GM18861 (cell line): ENCODE results near the gene ITGB5.

Source experiments
- ATAC-seq: cut with Tn5 transposase; IDR thresholded peaks from one replicate; pipeline ENCODE4 v1.9.1; 2021; ENCODE audit not compliant: unreplicated experiment

ITGB5 gene

GRCh38 chr3:124862006-124862405, 25.2 kb downstream of the ITGB5 start:
- no peak for ATAC-seq

- ATAC-seq, result no peak
Observed at GRCh38 chr3:124861041-124861440, 26.1 kb downstream of the ITGB5 start.

- ATAC-seq, result no peak
Observed at GRCh38 chr3:124860599-124860998, 26.6 kb downstream of the ITGB5 start.

GRCh38 chr3:124859025-124859424, 28.1 kb downstream of the ITGB5 start:
- ATAC-seq, result no peak

- no peak for ATAC-seq
Observed at GRCh38 chr3:124858275-124858674, 28.9 kb downstream of the ITGB5 start.

DNA sequence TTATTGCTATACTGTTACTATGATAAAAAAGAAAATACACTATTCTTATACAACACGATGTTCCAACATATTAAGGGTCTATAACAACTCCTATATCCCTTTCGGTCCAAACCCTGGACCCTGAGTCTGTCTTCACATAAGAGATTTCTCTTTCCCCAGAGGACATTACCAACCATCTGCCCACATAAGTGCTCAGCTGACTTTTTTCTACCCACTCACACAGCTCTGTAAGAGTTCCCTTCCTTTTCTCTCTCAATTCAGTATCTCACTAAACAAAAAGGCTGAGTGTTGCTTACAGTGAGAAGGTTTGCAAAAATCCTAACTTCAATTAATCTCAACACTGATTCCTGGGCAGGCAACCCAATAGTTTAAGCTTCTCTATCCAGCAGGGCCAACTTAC, 30.5 kb downstream of the ITGB5 start:
- ATAC-seq, result no peak

DNA sequence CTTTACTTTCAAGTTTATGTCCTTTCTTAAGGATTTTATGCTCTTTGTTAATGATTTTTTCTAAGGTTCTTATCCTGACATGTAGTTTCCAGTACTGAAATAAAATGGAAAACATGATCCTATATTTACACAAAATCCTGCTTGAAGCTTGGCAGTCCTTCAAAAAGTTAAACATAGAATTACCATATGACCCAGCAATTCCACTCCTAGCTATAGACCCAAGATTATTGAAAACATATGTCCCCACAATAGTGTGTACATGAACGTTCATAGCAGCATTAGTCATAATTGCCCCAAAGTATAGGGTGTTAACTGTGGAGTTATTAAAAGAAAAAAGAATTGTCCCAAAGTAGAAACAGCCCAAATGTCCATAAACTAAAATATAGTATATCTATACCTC, 33.2 kb downstream of the ITGB5 start:
- ATAC-seq, result no peak

GRCh38 chr3:124853446-124853845, 33.7 kb downstream of the ITGB5 start:
- ATAC-seq, result no peak

DNA sequence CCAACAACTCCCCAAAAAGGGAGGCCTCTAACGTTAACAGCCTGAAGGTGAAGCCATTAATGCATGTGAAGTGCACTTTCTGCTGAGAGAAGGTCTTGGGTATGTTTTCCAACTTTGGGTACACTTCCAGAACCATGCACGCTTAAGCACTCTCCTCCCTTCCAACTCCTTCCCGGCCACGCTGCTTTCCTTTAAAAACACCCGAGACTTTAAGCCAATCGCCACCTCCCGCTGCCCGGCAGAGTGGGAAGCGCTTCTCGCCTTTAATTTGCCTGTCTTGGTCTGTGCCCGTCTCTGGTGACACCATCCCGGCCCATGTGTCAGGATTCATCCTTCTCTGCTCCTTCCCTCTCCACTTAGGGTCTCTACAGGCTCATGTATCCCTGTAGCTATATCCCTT, 35.3 kb downstream of the ITGB5 start:
- no peak for ATAC-seq

DNA sequence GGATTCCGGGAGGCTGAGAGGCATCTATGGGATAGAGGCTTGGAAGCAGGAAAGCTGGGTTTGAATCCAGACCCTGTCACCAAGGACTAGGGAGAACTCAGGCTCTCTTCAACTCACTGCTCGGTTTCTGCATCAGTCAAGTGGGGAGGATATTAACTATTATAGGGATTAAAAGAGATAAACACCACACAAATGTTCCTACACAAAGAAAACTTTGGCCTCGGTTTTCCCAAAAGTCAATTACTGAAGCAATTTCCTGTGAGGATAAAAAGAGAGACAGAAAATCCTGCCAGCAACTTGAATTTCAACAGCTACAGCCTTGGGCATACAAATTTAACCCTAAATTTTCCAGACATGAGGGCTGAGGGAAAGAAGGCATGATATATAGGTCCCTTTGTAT, 36.0 kb downstream of the ITGB5 start:
- ATAC-seq, result no peak

DNA sequence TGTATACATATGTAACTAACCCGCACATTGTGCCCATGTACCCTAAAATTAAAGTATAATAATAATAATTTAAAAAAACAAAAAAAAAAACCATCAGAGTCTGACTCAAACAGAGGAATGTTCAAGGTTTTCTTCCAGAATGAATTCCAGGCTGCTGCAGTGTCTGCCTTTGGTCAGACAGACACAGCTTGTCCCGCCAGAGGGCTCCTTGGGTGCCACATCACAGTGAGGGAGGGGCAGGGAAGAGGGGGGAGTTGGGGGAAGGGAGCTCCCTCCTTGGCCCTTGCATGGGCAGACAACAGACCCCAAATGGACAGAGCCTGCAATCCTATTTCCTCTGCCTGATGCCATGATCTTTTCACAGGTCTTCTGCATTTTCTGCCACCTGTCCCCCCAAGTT, 36.5 kb downstream of the ITGB5 start:
- ATAC-seq, result no peak

DNA sequence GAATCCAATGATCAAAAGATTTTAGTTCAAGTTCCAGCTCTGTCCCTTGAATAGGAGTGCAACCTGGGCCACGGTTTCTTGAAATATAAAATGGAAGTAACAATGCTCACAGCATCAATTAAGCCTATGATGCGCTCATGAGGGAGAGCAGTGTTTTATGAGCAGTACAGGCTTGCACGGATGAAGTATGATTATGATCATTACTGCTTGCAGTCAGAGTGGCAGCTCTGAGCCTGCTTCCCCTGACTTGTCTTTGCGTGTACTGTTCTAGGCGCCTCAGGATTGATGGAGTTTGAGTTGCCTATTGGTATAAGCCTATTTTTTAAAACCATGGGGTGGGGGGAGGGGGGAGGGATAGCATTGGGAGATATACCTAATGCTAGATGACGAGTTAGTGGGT, 37.0 kb downstream of the ITGB5 start:
- no peak for ATAC-seq

DNA sequence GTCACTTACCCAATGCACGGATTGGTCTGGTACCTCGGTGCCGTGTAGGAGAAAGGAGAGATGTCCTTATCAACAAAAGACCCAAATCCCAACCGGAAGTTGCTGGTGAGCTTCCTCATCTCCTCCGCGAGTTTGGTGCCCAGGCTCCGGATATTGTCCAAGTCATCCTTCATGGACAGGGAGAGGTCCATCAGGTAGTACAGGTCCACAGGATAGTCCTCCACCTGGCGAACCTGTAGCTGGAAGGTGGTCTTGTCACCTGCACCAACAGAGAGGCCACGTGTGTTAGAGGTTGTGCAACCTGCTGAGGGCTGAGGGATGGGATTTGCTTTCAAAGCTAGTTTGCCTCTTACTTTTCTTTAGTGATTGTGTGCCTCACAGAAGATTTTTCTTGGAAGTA, 38.9 kb downstream of the ITGB5 start:
- ATAC-seq, result no peak

GRCh38 chr3:124847863-124848262, 39.3 kb downstream of the ITGB5 start:
- ATAC-seq, result no peak

GRCh38 chr3:124847051-124847450, 40.1 kb downstream of the ITGB5 start:
- no peak for ATAC-seq

DNA sequence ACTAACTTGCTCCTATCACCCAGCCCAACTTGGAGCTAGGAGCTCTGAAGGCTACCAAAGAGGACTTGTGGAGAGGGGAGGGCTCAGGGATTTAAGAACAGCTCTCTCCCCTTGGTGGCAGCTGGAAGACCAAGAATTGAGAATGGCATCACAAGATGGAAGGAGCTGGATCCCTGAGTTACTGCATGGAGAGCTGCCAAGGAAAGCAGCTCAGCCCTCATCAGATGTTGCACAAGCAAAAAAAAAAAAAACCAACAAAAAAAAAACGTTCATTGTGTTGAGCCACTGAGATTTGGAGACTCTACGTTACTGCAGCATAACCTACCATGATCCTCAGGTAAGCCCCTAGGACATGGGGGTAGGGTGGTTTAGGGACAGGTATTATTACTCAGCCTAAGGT, 41.0 kb downstream of the ITGB5 start:
- no peak for ATAC-seq

- ATAC-seq, result no peak
Observed at GRCh38 chr3:124845406-124845805, 41.8 kb downstream of the ITGB5 start.

DNA sequence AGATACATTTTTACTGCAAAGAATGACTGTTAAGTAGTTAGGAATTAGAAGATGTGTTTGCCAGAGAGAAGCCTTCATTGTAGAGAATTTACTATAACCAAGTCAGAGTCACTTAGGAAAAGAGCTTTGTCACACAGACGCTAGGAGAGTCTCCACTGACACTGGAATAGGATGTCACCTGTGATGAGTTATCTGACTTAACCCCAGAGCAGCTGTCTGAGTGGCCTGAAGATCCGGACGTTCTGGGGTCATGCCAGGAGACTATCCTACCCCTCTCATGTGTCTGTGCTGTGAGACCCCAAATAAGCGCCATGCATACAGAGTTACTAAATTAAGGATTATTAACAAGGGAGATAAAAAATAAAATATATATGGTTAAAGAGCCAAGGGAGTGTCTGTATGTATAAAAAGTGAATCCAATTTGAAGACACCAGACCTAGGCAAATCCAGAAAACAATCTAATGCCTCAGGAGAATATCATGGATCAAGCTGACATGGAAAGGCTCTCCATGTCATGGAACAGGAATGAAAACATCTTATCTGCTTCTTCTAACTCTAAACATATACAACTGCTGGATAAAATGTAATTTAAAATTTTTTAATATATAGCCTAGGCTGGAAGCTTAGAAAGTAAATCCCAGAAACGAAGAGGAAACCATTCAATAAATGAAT, 43.5 kb downstream of the ITGB5 start:
- ATAC-seq, result no peak

DNA sequence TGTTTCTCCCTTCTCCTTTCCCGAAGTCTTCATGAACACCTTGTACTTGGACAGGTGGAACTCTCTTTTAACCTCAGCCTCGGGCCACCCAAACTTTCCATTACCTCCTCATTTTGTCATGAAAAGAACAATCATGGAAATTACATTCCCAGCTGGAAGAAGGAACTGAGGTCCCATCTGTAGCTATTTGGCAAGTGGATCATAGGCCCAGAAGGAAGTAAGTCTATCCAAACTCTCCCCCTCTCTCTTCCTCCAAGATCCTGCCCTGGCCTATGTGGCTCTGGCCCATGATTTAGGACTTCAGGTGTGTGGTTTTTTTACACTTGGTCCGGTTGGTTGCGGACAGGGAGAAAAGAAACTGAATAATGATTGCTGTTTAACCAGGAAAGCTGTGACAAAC, 44.1 kb downstream of the ITGB5 start:
- no peak for ATAC-seq

- ATAC-seq, result no peak
Observed at GRCh38 chr3:124841517-124841916, 45.6 kb downstream of the ITGB5 start.

- no peak for ATAC-seq
Observed at GRCh38 chr3:124840331-124840730, 46.8 kb downstream of the ITGB5 start.

DNA sequence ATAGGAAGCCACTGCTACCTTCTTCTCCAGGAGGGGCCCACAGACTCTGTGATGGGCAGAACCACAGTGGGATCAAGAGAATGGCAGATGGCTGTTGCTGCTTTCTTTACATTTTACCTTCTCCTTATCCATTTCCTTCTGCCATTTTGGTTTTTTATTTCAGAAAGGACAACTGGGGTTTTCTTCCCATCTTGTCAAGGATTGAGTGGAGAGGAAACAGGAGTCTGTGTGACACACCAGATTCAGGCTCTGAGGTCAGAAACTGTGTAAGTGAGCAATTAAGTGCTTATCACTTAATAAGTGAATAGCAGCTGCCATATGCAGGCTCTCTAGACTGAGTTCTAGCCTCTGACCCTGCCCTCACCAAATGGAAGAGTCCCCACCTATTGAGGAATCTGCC, 47.3 kb downstream of the ITGB5 start:
- no peak for ATAC-seq

DNA sequence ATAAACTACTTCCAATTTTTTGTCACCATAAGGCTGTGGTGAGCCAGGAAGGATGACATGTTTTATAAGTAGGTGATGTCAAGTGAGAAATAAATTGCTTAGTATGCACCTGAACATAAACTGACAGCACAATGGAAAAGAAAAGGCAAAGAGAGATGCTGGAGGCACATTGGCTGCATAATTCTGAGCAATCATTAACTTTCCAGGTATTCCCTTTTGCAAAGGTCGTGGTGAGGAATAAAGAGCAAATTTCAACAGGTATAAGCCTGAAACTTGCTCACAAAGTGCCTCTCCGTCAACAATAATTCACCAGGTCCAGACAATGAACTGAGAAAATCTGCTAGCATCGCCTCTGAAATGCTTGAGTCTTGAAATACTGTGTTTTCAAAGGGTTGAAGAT, 48.2 kb downstream of the ITGB5 start:
- no peak for ATAC-seq
